D721Med (cell line): ENCODE results near the gene SCIMP.

Experiments
- DNase-seq: peaks from one replicate; pipeline ENCODE4 v3.0.0; 2011; ENCODE audit warnings: low spot score; ENCODE audit not compliant: insufficient read length
- FAIRE-seq: peaks from 2 replicates; lab custom pipeline; 2011; peaks lifted over from hg19 to GRCh38; lab: Jason Lieb, UNC
- TF ChIP-seq, protein P1 (sequence below): IDR thresholded peaks from 2 replicates; pipeline ENCODE4 v1.5.1; 2012; ENCODE audit warnings: mild to moderate bottlenecking, control low read depth; ENCODE audit not compliant: insufficient read depth; ENCODE audit errors: missing control alignments

Gene SCIMP

DNA sequence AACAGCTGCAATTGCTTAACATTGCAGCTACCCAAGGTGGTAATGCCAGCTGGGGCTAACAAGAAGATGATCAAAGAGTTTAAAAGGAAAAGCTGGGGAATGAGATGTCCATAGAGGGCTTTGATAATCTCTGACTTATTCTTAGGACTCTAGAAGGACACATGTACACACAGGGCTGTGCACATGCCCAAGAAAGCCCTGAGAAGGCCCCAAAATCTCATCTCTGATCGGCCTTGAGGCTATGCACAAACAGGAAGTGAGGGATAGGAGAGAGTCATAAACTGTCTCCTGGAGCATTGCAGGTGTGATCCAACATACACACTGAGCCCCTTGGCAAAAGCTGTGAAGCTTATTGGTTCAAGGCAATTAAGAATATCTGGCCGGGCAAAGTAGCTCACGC, 30.2 kb upstream of the SCIMP start:
- FAIRE-seq (no peak), DNase-seq (no peak)
- TF ChIP-seq, protein P1, sequence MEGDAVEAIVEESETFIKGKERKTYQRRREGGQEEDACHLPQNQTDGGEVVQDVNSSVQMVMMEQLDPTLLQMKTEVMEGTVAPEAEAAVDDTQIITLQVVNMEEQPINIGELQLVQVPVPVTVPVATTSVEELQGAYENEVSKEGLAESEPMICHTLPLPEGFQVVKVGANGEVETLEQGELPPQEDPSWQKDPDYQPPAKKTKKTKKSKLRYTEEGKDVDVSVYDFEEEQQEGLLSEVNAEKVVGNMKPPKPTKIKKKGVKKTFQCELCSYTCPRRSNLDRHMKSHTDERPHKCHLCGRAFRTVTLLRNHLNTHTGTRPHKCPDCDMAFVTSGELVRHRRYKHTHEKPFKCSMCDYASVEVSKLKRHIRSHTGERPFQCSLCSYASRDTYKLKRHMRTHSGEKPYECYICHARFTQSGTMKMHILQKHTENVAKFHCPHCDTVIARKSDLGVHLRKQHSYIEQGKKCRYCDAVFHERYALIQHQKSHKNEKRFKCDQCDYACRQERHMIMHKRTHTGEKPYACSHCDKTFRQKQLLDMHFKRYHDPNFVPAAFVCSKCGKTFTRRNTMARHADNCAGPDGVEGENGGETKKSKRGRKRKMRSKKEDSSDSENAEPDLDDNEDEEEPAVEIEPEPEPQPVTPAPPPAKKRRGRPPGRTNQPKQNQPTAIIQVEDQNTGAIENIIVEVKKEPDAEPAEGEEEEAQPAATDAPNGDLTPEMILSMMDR, result no peak

GRCh38 chr17:5263441-5263840, 28.8 kb upstream of the SCIMP start:
- TF ChIP-seq, protein P1, result no peak
- DNase-seq, result no peak
- no peak for FAIRE-seq

DNA sequence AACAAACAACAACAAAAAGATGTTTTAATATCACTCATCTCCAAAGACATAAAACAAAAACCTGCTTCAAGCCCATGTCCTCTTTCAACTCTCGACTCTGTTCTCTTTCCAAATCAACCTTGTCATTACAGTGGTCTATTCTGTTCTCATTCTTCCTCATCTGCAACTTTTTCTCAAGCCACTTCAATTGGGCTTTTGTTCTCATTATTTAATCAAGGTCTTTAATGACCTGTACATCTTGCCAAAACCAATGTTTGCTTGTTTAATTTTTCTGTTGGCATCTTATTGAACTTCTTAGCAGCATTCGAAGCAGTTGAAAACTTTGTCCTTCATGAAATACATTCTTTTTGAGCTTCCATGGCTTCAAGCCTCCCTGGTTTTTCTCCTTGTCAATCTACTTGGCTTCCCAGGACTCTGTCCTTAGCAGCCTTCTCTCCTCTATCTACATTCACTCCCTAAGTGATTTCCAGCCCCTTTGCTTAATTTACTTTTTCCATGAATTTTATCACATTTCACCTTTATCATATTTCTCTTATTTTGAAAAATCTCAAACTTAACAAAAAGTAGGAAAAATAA, 27.8 kb upstream of the SCIMP start:
- TF ChIP-seq, protein P1, result no peak
- DNase-seq (no peak), FAIRE-seq (no peak)

- DNase-seq (no peak), FAIRE-seq (no peak)
- TF ChIP-seq, protein P1, result no peak
These were observed 25.9 kb upstream of the SCIMP start for GRCh38 chr17:5260542-5260941.

DNA sequence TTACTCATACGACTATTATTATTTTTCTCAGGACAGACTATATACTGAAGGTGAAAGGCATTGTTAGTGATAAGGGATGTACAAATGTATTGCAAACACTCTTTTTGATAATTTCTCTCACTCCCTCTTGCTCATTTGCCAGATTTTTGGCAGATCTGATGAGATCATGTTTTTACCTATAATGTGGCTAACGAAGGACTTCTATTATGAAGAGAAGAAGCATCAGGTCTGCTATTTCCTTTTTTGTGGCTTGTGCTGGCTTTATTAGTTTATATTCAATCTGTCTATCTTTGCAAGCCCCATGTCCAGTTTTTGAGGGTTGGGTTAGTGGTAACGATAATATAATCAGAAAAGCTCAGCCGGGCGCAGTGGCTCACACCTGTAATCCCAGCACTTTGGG, 22.5 kb upstream of the SCIMP start:
- TF ChIP-seq, protein P1, result no peak
- no peak for FAIRE-seq
- no peak for DNase-seq

- DNase-seq, result no peak
- TF ChIP-seq, protein P1, result no peak
- FAIRE-seq, result no peak
These were observed 20.4 kb upstream of the SCIMP start for GRCh38 chr17:5254903-5255521.

DNA sequence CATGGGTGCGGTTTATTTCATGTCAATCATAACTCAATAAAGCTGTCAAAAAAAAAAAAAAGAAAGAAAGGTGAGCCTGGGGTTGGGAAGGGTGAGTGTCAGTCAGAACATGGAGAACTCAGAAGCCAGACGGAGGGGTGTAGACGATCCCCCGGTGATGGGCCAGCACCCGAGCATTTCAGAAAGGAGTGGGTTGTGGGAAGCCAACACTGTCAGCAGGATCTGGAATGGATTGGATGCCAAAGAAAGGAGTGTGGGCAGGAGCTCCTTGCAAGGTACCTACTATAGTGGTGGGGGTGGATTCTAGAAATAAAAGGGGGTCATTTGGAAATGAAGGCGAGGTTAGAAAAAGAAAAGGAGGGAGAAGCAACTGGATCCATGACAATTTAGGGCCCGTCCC, 19.8 kb upstream of the SCIMP start:
- FAIRE-seq (no peak), DNase-seq (no peak)
- TF ChIP-seq, protein P1, result no peak
